Body of pancreas (tissue), 4 donors: Measurements from ENCODE around the gene POLR2H. TPM values are rescaled to one million over a fixed set of nuclear protein-coding genes. Genes with fewer than 3 reads are reported as not detected.

Experiments
- ATAC-seq: fragments of 150-250 bp; one replicate; pipeline ENCODE4 v1.9.1; 2016
- DNase-seq, 4 donors: peaks; one replicate each; pipeline ENCODE4 v3.0.0-alpha.2; 2019
- H3K27ac ChIP-seq, 4 donors: fragments of 200-600 bp; sonication (generic); 1 replicate in 3 of 4; 2 replicates in 1 of 4; pipeline versions ENCODE4 v1.5.1 to v1.6.1; 2016 to 2019; ENCODE audit warnings: mild to moderate bottlenecking in 1 of 4, mixed read lengths in 1 of 4, moderate library complexity in 1 of 4
- H3K27me3 ChIP-seq, 2 donors: fragments of 200-600 bp; sonication (generic); one replicate each; pipeline ENCODE4 v1.6.0; 2016; ENCODE audit warnings: mild to moderate bottlenecking in 1 of 2
- H3K36me3 ChIP-seq, 2 donors: fragments of 200-600 bp; sonication (generic); replicated peaks in 1 of 2; 2 replicates each; pipeline ENCODE4 v1.5.1; 2016; ENCODE audit warnings: low read depth in 2 of 2; ENCODE audit not compliant: insufficient read depth in 1 of 2
- H3K4me1 ChIP-seq: fragments of 200-600 bp; sonication (generic); one replicate; pipeline ENCODE4 v1.6.0; 2016
- H3K4me3 ChIP-seq, 2 donors: fragments of 200-600 bp; sonication (generic); 1 replicate in 1 of 2; 2 replicates in 1 of 2; pipeline ENCODE4 v1.5.1; 2016 to 2019
- H3K9me3 ChIP-seq, 3 donors: fragments of 200-600 bp; sonication (generic); 1 replicate in 2 of 3; 2 replicates in 1 of 3; pipeline ENCODE4 v1.5.1; 2016
- CTCF ChIP-seq, 7 experiments: fragments of 450-650 bp in 4 of 7; fragments of 200-600 bp in 3 of 7; sonication (generic) in 3 of 7; IDR thresholded peaks; one replicate each; pipeline ENCODE4 v1.5.1; 2016 to 2019; ENCODE audit warnings: antibody characterized with exemption in 7 of 7
- POLR2A ChIP-seq, 3 donors: fragments of 450-650 bp; IDR thresholded peaks; one replicate each; pipeline ENCODE4 v1.6.1; 2016; ENCODE audit warnings: antibody characterized with exemption in 3 of 3, mild to moderate bottlenecking in 2 of 3
- WGBS, 2 donors: methylation state at CpG; one replicate each; pipeline ENCODE4 v1.1.5; 2017; 5-methylcytosine and 5-hydroxymethylcytosine counted together
- intact Hi-C: fragments of 100-400 bp; cut with DNase I; formaldehyde crosslinking; loops from one replicate; pipeline ENCODE4 v1.15.1; 2023
- total RNA-seq, 2 donors: library from RNA; depleted of rRNA; stranded (reverse); fragments of >200 nt; gene quantifications; one replicate each; pipeline ENCODE4 v1.1.0, GENCODE V29; 2016

Gene POLR2H
- total RNA-seq, 2 donors from 2014 or later = 32.4 to 137 TPM

DNA sequence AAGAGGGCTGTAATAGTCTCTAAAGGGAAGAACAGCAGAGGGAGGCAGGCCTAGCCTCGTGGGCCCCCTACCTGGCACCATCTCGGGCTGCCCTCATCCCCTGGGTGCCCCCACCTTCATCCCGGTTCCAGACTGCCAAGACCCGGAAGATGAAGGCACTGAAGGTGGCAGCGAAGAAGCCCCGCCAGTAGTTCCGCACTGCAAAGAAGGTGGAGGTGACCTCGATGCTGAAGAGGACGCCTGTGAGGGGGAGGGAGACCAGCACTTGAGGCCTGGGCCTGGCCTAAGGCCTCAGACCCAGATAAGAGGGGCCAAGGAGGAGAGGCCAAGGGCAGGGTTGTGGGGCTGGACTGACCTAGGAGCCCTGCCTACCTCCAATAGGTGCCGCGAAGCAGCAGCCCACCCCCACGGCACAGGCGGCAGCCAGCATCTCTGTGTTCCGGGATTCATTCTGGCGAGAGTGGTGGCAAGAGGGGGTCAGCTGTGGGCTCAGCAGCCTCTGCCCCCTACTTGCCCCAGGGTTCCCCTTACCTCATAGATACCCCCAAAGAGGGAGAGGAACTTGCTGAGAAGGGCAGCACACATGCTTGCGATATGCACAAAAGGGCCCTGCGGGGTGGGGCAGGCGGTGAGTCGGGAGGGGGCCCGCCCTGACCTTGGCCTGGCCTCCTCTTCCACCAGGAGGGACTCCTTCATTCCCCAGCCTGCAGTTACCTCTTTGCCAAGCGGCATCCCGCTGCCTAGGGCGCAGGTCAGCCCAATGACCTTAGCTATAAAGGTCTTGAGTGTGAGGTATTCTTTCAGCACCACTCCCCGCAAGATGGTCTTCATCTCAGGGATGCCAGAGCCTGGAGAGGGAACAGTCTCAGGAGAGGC lies 4.0 kb upstream of the POLR2H start:
- DNase-seq (no peak), ATAC-seq (no peak)
- no peaks in the 10 kb centered on the region for H3K27me3 ChIP-seq
- no peak overlapping the region for H3K4me3 ChIP-seq
- 87 to 88% methylated on average over 20 to 24 of the region's 24 CpGs for WGBS, 2 donors
- intact Hi-C loops = no loop called here
- no peaks in the 10 kb centered on the region for H3K36me3 ChIP-seq
- H3K27ac ChIP-seq = no peak overlapping the region
- TF ChIP-seq CTCF (IDR thresholded peaks at IDR 0.05) (no peak), POLR2A (IDR thresholded peaks at IDR 0.05) (no peak)
- H3K4me1 ChIP-seq = peaks cover 35% of the 10 kb centered on the region
- H3K9me3 ChIP-seq = no peaks in the 10 kb centered on the region

DNA sequence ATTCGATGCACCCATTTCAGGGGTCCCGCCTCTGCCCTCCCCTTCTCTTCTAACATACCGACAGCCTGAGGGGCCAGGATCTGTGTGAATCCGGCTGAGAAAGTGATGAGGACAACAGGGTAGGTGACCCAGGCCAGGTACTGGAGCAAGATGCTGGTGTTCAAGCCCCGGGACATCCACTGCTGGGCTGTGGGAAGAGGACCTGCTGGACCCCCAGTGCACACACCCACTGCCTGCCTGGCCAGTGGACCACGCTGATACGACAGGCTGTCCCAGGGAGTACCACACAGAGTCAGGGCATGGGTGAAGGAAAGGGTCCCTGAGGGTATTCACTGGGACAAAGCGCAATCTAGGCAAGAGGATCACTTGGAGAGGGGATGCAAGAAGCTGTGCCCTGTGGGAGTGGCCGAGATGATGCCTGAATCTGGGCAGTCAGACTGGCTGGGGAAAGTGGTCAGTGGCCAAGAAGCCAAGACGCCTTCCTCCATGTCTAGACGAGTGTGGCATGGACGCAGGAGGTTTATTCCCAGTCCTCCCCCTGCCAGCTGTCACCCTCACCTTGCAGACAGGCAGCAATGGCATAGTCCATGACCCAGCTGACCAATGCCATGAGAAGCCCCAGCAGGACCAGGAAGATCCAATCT lies 3.3 kb upstream of the POLR2H start:
- Histone ChIP-seq H3K4me1 (peaks cover 27% of the 10 kb centered on the region), H3K4me3 (no peak overlapping the region), H3K27me3 (no peaks in the 10 kb centered on the region), H3K9me3 (no peaks in the 10 kb centered on the region), H3K36me3 (no peaks in the 10 kb centered on the region), H3K27ac (no peak overlapping the region)
- DNase-seq (no peak), ATAC-seq (no peak)
- 88 to 97% methylated on average over 5 to 12 of the region's 12 CpGs for WGBS, 2 donors
- intact Hi-C loops = no loop called here
- no peak for TF ChIP-seq POLR2A (IDR thresholded peaks at IDR 0.05)
- TF ChIP-seq CTCF (IDR thresholded peaks at IDR 0.05) = no peak

DNA sequence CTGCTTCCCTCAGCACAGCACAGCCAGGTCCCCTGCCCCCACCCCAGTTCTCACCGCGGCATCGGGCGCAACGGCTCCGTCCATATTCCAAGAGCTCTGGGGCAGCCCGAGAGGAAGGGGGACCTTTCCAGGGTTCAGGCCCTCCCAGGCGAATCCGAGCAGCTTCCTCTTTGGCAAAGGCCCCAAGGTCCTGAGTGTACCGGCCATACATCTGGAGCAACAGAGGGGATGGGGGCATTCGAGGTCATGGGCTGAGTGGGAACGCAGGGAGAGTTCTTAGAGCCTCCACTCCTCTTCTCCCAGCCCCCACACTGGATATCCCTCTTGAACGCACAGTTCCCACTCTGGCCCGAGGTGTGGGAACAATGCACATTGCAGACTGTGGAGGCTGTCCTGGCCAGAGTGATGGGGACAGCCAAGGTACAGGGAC lies 2.6 kb upstream of the POLR2H start:
- DNase-seq = peak in 1 of 4 donors; percentile 12
- Histone ChIP-seq H3K4me1 (peaks cover 30% of the 10 kb centered on the region), H3K4me3 (no peak overlapping the region), H3K9me3 (no peaks in the 10 kb centered on the region), H3K36me3 (no peaks in the 10 kb centered on the region), H3K27ac (peak overlapping the region in 3 of 4 donors; percentile 95 to 97 (median 96)), H3K27me3 (no peaks in the 10 kb centered on the region)
- TF ChIP-seq CTCF (IDR thresholded peaks at IDR 0.05) (no peak), POLR2A (IDR thresholded peaks at IDR 0.05) (no peak)
- WGBS, 2 donors = 31 to 41% methylated on average over 10 to 14 of the region's 14 CpGs
- intact Hi-C loops = no loop called here
- no peak for ATAC-seq

DNA sequence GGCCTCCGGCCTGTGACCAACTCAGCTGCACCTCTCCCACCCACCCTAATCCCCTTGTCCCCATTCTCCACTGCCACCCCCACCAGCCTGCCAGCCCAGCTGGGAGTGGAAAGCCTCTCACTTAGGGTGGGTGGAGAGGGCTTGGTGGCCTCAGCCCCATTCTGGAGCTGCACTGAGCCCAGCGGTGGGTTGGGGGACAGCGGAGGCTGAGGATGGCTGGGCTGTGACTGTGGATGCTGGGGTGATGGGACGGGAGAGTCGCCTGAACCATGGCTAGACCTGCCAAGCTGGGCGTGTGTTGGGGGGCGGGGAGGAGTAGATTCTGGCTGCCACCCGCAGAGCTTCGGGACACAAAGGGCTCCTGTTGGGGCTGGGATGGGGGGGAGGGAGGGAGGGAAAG lies 1.9 kb upstream of the POLR2H start:
- H3K4me3 ChIP-seq = no peak overlapping the region
- TF ChIP-seq POLR2A (IDR thresholded peaks at IDR 0.05) (no peak), CTCF (IDR thresholded peaks at IDR 0.05) (no peak)
- H3K36me3 ChIP-seq = no peaks in the 10 kb centered on the region
- no peak for ATAC-seq
- no peaks in the 10 kb centered on the region for H3K27me3 ChIP-seq
- intact Hi-C loops = no loop called here
- peak overlapping the region in 3 of 4 donors; percentile 95 to 97 (median 96) for H3K27ac ChIP-seq
- peaks cover 31% of the 10 kb centered on the region for H3K4me1 ChIP-seq
- peak; percentile 43 to 52 (median 50) for DNase-seq
- no peaks in the 10 kb centered on the region for H3K9me3 ChIP-seq
- WGBS, 2 donors = 63 to 69% methylated on average over 9 of the region's 9 CpGs
